ENCODE results near the gene LRCH1.

- TF ChIP-seq, protein P1, sequence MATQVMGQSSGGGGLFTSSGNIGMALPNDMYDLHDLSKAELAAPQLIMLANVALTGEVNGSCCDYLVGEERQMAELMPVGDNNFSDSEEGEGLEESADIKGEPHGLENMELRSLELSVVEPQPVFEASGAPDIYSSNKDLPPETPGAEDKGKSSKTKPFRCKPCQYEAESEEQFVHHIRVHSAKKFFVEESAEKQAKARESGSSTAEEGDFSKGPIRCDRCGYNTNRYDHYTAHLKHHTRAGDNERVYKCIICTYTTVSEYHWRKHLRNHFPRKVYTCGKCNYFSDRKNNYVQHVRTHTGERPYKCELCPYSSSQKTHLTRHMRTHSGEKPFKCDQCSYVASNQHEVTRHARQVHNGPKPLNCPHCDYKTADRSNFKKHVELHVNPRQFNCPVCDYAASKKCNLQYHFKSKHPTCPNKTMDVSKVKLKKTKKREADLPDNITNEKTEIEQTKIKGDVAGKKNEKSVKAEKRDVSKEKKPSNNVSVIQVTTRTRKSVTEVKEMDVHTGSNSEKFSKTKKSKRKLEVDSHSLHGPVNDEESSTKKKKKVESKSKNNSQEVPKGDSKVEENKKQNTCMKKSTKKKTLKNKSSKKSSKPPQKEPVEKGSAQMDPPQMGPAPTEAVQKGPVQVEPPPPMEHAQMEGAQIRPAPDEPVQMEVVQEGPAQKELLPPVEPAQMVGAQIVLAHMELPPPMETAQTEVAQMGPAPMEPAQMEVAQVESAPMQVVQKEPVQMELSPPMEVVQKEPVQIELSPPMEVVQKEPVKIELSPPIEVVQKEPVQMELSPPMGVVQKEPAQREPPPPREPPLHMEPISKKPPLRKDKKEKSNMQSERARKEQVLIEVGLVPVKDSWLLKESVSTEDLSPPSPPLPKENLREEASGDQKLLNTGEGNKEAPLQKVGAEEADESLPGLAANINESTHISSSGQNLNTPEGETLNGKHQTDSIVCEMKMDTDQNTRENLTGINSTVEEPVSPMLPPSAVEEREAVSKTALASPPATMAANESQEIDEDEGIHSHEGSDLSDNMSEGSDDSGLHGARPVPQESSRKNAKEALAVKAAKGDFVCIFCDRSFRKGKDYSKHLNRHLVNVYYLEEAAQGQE (IDR thresholded peaks at IDR 0.05; ENCODE audit: insufficient replicate concordance, low read depth) = no peak
- TF ChIP-seq CTCF (IDR thresholded peaks at IDR 0.05; ENCODE audit: insufficient read depth, low read length) = no peak
Observed at GRCh38 chr13:46530084-46530935, 22.7 kb upstream of the LRCH1 start.

All from HL-60 (cell line).